HG03025 (cell line): ENCODE data around the gene SUPT3H.

Experiments
- ATAC-seq: cut with Tn5 transposase; IDR thresholded peaks from one replicate; pipeline ENCODE4 v1.9.1; 2021; ENCODE audit warnings: mild to moderate bottlenecking, moderate library complexity; ENCODE audit not compliant: unreplicated experiment, low FRiP score

SUPT3H gene

GRCh38 chr6:45132059-45132458 is 245.7 kb downstream of the SUPT3H start:
- no peak for ATAC-seq

- ATAC-seq = no peak
Observed at GRCh38 chr6:45129051-45129450, 248.7 kb downstream of the SUPT3H start.

GRCh38 chr6:45127185-45127584 is 250.5 kb downstream of the SUPT3H start:
- ATAC-seq = no peak

GRCh38 chr6:45126033-45126432 is 251.7 kb downstream of the SUPT3H start:
- no peak for ATAC-seq

- no peak for ATAC-seq
Observed at GRCh38 chr6:45123023-45123422, 254.7 kb downstream of the SUPT3H start.

GRCh38 chr6:45118754-45119153 is 259.0 kb downstream of the SUPT3H start:
- no peak for ATAC-seq

- no peak for ATAC-seq
Observed at GRCh38 chr6:45116714-45117410, 260.9 kb downstream of the SUPT3H start.

- ATAC-seq = no peak
Observed at GRCh38 chr6:45115696-45116095, 262.0 kb downstream of the SUPT3H start.

GRCh38 chr6:45112711-45113110 is 265.0 kb downstream of the SUPT3H start:
- no peak for ATAC-seq

GRCh38 chr6:45109551-45109950 is 268.2 kb downstream of the SUPT3H start:
- no peak for ATAC-seq

GRCh38 chr6:45105170-45105820 is 272.4 kb downstream of the SUPT3H start:
- no peak for ATAC-seq

GRCh38 chr6:45104429-45104828 is 273.3 kb downstream of the SUPT3H start:
- ATAC-seq = no peak

- ATAC-seq = no peak
Observed at GRCh38 chr6:45098256-45098655, 279.5 kb downstream of the SUPT3H start.

GRCh38 chr6:45094831-45095230 is 282.9 kb downstream of the SUPT3H start:
- ATAC-seq = no peak

- ATAC-seq = no peak
Observed at GRCh38 chr6:45092135-45092534, 285.6 kb downstream of the SUPT3H start.

- no peak for ATAC-seq
Observed at GRCh38 chr6:45086360-45087084, 291.2 kb downstream of the SUPT3H start.

- no peak for ATAC-seq
Observed at GRCh38 chr6:45084257-45084656, 293.5 kb downstream of the SUPT3H start.

GRCh38 chr6:45082091-45082490 is 295.6 kb downstream of the SUPT3H start:
- no peak for ATAC-seq

- no peak for ATAC-seq
Observed at GRCh38 chr6:45081634-45082033, 296.1 kb downstream of the SUPT3H start.

- no peak for ATAC-seq
Observed at GRCh38 chr6:45078432-45078831, 299.3 kb downstream of the SUPT3H start.

- ATAC-seq = no peak
Observed at GRCh38 chr6:45076217-45076930, 301.4 kb downstream of the SUPT3H start.
